GM12874 (cell line): ENCODE measurements around the gene ARHGEF26.

Source experiments
- CTCF ChIP-seq: IDR thresholded peaks from 2 replicates; pipeline ENCODE4 v1.5.1; 2011; ENCODE audit warnings: low read depth, mild to moderate bottlenecking, control low read depth, low read length, moderate library complexity; ENCODE audit not compliant: insufficient read depth

The ARHGEF26 gene

GRCh38 chr3:154225536-154225935 lies 104.3 kb downstream of the ARHGEF26 start:
- TF ChIP-seq CTCF: no peak

- no peak for TF ChIP-seq CTCF
Measured at GRCh38 chr3:154227531-154227930, 106.3 kb downstream of the ARHGEF26 start.

- no peak for TF ChIP-seq CTCF
Measured at GRCh38 chr3:154228561-154229216, 107.5 kb downstream of the ARHGEF26 start.

GRCh38 chr3:154229217-154229590 lies 108.0 kb downstream of the ARHGEF26 start:
- no peak for TF ChIP-seq CTCF

- no peak for TF ChIP-seq CTCF
Measured at GRCh38 chr3:154235330-154235729, 114.1 kb downstream of the ARHGEF26 start.

- no peak for TF ChIP-seq CTCF
Measured at GRCh38 chr3:154236331-154236730, 115.1 kb downstream of the ARHGEF26 start.

GRCh38 chr3:154240235-154240634 lies 119.0 kb downstream of the ARHGEF26 start:
- no peak for TF ChIP-seq CTCF
